Measurements from ENCODE around the gene ADGRL2. TPM values are rescaled to one million over a fixed set of nuclear protein-coding genes. Genes with fewer than 3 reads are reported as not detected.

The ADGRL2 gene
- total RNA-seq, 1 donor from 2014 or later, result 16.3 TPM

DNA sequence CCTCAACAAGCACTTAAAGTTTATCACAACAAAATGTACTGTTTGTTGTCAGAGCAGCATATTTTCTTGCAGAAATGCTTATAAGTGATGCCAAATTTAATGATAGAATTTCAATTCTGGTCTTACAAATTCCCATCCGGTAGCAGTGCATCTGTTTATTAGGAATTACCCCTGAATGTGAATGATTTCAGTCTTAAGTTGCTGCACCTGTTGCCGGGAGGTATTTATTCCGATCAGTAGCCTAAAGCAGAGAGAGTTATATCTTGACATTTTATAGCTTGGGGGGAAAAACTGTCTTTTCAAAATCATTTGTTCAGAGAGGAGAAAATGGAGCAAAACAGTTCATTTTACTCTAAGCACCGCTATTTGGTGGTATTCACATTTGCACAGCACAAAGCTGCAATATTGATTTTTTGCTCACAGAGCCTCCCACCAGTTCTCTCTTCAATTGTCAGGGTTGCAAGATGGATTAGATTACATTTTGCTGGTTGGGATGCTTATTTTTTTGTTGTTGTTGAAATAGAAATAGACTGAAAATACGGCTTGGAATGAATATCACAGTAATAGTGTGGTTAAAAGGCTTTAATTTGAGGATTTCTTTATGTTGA, 98.6 kb downstream of the ADGRL2 start:
- no peak for DNase-seq (ENCODE audit: low read depth in 2 of 2)

DNA sequence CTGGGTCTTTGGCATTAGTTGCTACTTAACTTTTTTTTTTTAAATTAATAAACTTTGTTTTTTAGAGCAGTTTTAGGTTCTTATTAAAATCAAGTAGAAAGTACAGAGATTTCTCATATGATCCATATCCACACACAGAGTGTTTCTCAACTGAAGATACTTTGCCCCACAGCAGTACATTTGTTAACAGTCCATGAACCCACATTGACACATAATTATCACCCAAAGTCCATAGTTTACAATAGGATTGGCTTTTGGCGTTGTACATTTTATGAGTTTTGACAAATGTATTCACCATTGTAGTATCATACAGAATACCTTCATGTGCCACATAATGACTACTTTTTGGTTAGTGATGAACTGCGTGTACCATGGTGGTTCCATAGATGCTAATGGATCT, 106.8 kb downstream of the ADGRL2 start:
- no peak for DNase-seq (ENCODE audit: low read depth in 2 of 2)

DNA sequence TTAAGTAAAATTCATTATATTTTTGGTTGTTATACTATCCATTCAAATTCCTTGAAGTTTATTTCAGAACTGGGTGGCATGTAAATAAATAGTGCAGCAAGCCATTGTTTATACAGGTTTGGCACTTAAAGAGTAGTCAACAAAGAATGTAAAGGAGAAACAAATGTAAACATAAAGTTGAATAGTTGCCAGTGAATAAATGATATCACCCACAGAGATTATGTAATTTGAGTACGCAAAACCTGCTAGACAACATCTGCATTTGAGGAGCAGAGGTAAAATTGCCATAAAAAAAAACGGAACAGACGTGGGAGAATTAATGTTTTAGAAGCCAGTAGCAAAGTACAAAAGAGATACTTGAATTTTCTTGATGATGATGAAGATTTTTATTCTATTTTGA, 111.6 kb downstream of the ADGRL2 start:
- no peak for DNase-seq (ENCODE audit: low read depth in 2 of 2)

DNA sequence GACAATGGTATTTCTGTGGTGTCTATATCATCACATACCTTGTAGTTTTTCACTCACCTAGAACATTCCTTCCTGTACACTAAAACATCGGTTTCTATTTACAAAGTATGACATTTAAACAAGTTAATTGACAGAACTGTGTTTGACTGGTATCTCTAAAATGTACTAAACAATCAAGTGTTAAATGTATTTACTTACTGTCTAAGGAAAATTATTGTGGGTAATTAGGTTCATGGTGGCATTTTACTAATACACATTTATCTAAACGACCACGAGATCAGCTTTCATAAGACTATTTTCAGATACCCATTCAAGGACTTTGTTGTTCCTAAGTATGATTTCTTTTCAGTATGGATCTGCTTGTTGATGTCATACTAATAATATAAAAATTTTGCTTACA, 115.2 kb downstream of the ADGRL2 start:
- no peak for DNase-seq (ENCODE audit: low read depth in 2 of 2)

DNA sequence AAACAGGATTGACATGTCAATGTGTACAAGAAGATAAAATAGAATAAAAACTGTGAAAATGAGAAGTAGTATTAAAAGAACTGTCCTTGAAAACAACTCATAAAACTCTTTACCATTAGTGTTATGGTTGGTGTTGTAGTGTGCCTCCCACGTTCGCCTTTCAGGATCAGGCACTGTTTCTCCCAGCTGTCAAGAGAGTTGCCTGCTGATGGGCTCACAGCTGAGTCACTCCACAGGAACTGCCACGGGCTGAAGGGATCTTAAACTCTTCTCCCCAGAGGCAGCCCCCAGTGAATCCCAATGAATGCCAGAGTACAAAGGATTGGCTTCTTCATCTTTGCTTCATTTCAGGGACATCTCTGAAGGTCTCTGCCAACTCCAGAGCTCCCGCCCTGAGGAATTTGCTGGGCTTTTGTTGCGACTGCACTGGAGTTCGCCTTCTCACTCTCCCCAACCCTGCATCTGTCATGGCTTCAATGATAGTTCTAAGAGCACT, 119.6 kb downstream of the ADGRL2 start:
- peak in 1 of 2 donors; percentile 39 for DNase-seq (ENCODE audit: low read depth in 2 of 2)

DNA sequence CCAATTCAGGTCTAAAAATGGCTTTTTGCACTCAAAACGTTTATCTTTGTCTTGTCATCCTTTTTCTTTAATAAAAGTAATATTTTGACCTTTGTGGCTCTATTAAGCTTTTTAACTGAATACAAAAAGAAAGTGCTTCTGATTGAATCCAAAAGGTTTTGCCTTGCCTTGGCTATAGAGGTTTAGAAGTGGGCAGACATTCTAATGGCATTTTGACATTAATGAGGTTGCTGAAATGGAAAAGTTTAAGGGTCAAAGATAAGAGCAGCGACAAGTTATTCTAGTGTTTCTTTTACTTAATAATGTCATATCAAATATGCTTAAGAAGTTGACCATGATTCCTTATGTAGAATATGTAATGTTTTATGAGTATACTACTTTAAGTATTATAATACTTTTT, 120.2 kb downstream of the ADGRL2 start:
- DNase-seq (ENCODE audit: low read depth in 2 of 2), result no peak

DNA sequence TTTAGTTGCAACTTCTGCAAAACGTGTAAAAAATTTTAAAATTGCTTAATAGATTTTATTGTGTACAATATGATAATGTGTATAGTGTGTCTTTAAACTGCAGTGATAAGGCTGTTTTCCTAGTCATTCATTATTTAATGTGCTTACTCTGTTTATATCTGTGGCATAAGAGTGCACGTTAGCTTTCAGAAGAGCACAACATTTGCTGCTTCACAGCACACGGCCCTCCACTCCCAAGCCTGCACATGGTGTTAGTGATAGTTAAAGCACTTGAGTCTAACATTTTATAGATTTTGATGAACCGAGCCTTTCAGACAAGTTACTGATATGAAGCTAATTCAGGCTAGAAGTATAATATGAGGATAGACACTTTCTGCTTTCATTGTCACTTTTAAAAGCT, 120.6 kb downstream of the ADGRL2 start:
- no peak for DNase-seq (ENCODE audit: low read depth in 2 of 2)

DNA sequence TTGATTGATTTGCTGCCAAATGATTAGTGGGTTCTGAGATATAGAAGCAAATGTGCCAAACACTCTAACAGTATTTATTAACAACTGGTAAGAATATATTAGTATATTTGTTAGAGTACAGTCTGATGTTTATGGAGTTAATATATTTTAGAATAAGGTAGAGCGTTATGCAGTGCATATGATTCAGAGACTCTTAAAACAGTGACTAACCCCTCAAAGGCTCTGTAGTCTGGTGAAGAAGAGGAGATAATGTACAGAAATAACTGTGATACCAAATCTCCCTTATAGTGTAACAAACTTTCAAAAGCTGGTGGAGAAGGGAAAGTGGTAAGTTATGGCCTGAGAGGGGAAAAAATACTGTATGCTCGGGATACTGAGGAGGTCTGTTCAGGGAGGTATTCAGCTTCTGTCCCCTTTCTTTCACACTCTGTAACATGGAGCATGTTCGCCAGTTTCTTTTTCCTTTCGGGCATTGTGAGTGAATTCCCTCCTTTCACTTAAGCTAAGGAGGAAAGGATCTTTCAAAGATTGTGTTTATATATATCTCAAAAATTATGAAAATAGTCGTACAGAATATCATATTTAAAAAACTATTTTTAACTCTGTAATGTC, 121.2 kb downstream of the ADGRL2 start:
- DNase-seq (ENCODE audit: low read depth in 2 of 2), result no peak

DNA sequence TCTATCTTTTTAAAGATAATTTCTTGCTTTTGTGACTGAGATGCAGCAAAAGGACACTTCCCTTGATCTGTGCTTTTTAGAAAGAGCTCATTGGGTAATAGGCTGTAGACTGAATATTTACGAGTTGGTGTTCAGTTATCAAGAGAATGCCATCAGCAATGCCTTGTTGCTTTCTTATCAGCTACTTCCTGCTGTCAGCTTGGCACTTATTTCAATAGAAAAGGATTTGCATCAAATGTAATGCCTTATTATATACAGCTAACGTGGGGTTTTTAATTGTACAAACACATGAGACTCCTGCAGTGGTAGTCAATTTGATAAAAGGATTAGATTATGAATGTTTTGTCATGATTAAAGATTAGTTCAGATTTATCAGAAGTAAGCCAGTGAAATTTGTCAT, 122.2 kb downstream of the ADGRL2 start:
- DNase-seq (ENCODE audit: low read depth in 2 of 2), result no peak

DNA sequence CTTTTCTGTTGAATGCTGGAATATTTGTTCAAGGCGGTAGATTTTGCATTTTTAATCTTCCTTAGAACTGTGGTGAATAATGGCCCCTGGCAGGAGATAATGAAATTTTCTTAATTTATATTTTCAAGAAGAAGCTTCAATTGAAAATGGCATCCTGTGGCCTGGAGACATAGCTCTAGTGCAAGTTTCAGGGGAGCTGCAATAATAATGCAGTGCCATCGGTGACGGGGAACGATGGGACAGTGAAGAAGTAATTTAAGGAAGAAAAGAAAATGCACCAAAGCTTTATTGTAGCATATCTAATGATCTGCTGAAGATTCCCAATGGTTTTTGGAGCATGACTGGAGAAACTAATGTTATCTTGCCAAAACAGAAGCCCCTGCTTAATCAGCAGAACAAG, 128.4 kb downstream of the ADGRL2 start:
- no peak for DNase-seq (ENCODE audit: low read depth in 2 of 2)

DNA sequence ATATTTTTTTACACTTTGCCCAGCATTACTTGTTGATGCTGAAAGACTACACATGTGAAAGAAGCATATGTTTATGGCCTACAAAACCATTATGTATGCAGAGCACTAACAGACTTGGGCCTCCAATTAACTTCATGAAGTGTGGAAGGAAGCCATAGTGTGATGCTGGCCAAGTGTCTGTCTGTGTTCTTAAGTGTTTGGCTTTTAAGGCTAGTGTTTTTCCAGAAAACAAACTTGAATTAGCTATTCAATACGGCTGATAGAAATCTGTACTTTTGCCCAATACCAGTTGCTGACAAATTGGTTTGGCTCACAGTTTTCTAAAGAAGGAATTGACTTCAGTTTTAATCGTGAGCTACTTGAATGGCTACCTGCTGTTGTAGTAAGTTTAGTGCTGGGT, 136.1 kb downstream of the ADGRL2 start:
- no peak for DNase-seq (ENCODE audit: low read depth in 2 of 2)

DNA sequence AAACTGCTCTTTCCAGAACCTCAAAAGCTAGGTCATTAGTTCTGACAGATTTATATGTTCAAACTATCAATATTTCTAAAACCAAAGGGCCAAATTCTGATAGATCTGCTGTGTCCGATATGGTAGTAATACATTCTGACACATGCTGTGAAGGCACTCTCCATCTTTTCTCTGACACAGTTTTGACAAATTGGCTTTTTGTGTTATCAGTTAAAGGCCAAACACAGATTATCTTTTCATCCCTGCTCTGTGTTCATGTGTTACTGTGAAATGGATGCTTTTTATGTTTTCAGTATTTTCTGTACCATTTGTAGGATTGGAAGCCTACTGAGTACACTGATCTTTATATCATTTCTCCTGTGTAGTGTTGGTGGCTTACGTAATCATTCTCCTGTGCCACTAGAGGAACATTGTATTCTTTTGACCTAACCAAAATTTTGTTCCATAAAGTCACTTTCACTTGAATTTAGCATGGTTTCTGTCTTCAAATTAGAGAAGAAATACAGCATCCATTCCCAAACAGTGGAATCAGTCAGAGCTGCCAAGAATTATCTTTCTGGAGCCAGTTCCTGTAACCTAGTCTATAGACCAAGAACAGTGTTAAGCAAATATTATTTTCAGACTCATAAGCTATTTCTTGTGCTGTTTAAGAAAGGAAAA, 137.2 kb downstream of the ADGRL2 start:
- no peak for DNase-seq (ENCODE audit: low read depth in 2 of 2)

DNA sequence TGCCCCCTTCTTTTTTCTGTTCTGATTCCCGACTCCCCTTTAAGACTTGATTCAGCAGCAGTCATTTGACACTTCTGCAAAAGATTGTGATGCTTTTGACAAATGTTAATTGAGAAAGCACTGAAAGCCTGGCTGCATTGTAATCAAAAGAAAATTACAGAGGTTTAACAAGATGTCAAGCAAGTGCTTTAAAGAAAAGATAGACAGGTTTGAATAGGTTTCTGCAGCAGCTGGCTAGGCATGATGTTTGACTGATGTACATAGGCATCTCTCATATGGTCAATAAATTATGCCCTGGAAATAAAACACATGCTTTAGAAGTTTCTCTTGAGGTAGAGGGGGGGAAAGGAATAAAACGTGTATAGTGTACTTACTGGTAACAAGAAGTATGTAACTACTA, 147.8 kb downstream of the ADGRL2 start:
- no peak for DNase-seq (ENCODE audit: low read depth in 2 of 2)

DNA sequence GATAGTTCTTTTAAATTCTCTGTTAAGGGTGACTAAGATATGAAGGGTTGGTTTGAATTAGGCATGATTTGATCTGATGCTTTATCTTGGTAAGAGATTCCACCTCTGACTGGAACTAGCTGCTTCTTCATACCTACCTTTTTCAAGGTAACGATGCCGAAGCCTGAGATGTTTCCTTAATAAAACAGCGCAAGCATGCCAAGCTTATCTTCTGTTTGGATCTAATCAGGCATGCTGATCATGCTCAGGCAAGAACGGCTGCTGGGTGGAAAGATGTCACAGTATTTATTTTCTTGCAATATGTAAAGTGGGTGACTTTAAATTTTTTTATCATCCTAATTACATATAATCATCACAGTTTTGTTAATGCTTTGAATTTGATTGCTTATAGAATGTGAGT, 148.7 kb downstream of the ADGRL2 start:
- no peak for DNase-seq (ENCODE audit: low read depth in 2 of 2)

DNA sequence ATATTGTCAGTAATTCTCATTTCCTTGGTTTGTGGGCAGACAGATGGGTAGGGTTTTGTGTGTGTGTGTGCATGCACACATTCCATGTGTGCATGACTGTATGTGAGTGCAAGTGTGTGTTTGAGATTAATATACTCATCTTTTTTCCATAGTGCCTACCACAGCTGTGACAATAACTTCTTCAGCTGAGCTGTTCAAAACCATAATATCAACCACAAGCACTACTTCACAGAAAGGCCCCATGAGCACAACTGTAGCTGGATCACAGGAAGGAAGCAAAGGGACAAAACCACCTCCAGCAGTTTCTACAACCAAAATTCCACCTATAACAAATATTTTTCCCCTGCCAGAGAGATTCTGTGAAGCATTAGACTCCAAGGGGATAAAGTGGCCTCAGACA, 149.3 kb downstream of the ADGRL2 start:
- DNase-seq (ENCODE audit: low read depth in 2 of 2), result no peak

DNA sequence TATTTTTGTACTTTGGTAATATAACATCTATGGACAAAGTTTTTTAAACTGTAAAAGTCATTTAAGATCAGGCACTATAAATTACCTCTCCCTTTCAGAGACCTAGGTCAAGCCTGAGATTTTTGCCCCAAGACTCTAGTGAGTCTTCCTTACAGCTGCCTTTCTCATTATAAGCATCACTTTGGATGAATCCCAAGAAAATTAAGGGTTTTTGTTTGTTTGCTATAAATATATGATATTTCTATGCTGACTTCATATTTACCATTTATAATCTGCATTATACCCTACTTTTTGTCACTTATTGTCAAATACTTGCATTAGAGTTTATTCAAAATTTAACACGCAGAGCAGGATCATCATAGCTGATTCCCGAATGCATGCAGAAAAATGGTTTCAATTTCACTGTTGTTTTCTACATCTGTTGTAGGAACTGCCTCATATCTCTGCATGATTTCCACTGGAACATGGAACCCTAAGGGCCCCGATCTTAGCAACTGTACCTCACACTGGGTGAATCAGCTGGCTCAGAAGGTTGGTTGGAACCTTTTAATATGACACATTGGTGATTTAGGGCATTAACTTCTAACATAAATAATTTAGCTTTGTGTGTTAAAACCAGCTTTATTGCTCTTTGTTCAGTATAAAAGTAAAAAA, 150.0 kb downstream of the ADGRL2 start:
- no peak for DNase-seq (ENCODE audit: low read depth in 2 of 2)

DNA sequence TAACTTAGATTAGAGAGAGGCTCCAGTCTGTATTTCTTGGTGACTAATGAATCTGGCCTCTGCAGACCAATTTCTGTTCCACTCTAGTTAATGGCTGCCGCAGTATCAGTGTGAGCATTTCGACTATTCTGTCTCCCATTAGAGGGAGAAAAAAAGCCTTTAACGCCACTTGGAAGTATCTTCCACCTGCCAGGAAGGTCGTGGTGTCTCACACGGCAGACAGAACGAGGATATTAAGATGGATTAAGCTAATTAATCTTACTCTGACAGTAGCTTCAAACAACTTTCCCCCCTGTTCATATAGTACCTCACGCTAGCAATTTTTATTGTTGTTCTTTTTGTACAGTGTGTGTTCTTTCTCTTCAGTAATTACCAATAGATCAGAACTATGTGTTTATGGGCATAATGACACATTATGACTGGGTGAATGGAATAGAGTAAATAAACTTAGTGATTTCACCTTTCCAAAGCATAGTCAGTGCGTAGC, 153.8 kb downstream of the ADGRL2 start:
- DNase-seq (ENCODE audit: low read depth in 2 of 2), result no peak

DNA sequence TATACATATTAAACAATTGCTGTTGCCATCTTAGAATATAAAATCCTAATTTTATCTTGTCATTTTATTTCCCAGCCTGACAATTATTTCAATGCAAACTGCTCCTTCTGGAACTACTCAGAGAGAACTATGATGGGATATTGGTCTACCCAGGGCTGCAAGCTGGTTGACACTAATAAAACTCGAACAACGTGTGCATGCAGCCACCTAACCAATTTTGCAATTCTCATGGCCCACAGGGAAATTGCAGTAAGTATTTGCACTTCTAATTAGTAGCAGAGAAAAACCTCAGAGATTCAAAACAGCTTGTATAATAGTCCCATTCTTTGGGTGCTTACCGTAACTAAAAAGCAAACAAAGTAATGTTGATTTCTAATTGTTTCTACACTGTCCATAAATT, 167.2 kb downstream of the ADGRL2 start:
- DNase-seq (ENCODE audit: low read depth in 2 of 2), result no peak

DNA sequence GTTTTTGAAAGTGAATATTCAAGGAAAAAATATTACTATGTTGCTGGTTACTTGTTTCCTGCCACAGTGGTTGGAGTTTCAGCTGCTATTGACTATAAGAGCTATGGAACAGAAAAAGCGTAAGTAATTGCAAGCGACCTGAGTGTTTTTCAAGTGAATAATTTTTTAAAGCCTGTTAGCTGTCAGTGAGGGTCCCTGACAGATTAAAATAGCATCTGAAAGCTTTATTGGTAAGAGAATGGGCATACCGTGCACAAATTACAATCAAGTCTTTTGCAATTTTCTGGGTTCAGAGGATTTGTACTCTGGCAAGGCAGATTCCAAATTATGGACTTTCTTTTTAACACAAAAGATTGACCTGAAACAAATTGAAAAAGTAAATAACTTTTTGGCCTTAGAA, 169.7 kb downstream of the ADGRL2 start:
- no peak for DNase-seq (ENCODE audit: low read depth in 2 of 2)

DNA sequence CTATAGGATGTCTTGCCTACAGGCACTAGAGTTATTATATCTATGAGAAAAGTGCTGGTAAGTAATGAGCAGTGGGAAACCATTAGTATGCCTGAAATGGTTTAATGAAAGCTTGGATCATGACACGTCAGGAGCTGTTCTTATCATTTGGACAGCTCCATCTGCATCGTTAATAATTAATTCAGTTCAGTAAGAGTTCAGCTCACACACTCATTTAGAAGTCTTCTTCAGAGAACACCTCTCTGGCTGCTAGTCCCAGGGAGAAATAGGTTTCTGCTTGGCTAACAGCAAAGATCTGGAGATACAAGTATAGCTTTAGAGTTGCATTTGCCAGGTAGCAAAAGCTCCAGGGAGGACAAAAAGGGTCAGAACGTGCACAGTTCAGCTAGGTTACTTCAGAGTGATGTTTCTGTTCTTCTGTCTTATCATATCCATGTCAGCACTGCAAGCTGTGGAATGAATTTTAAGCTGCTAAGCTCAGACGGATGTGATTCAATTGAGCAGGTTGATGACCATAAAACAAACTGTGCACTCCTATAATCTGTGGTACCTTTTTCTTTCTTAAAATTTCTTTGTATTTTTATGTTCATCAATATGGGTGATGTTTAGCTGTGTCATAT, 173.6 kb downstream of the ADGRL2 start:
- no peak for DNase-seq (ENCODE audit: low read depth in 2 of 2)

DNA sequence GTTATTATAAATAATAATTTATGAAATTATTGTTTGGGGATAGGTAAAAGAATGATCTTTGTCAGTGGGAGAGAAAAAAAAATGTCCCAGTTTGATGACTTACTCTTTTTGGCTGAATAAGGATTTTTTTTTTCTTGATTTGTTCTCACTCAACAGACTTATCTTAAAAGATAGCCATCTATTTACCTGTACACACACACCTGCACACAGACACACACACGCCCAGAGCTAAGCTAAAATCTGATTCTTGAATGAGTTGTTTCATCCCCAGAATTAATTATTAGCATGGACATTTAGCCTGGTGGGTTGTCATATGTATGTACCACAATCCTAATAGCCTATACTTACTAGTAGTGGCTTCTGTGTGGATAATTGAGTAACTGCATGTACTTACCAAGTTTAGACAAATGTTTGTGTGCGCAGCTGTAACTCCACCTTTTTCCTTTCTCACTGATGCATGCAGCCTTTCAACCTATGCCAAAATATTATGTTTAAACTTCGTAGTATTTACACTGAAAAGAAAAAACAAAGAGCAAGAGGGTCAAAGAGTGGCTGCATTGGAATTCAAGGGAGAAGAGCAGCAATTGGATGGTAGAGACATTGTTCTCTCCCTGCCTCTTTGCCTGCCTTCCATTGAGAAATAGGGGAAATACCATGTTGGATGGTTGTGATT, 174.3 kb downstream of the ADGRL2 start:
- DNase-seq (ENCODE audit: low read depth in 2 of 2), result no peak

Data from lung microvascular endothelial cell (primary cell).